NCI-H2107 treated with DMSO at 0.1 percent for 48 hours (cell line): ENCODE measurements around the gene CDH22.

Source experiments
- DNase-seq: peaks from one replicate; lab custom pipeline; 2025; ENCODE audit not compliant: unreplicated experiment; lab: John Stamatoyannopoulos, UW

CDH22 gene

DNA sequence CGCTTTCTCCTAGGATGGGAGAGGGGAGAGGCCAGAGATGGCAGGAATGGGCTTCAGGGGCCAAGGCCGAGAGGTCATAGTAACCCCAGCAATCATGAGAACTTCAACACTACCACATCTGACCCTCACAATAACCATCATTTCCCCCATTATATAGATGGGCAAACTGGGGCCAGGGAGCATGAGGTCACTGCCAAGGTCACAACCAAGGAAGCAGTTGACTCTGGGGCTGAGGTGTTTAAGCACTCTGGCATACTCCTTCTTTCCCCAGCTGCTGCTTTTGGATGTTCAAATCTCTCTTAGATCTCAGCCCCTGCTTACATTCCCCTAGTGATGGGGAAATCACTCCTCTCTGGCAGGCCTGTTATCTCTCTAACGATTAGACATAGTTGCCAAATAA is 39.6 kb downstream of the CDH22 start:
- DNase-seq: no peak

DNA sequence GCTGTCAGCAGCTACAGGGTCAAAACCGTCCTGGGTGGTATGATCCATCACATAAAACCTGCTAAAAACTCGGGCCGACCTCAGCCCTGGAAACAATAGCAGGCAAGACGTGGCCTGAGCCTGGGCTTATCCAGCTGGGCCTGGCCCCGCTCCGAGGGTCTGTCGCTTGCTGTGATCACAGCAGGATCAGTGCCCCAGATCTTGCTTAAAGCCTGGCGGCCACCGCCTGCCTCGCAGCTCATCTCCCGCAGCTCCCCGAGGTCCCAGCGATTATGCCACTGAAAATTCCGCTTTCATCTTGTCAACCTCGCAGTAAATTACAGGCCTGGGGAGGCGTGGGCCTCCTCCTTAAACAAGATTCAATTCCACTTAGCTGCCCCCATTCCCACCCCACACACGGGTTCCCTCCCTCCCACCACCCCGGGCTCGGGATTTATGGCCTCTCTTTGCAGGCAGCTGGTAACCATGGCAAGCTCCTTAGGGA is 40.1 kb downstream of the CDH22 start:
- no peak for DNase-seq

DNA sequence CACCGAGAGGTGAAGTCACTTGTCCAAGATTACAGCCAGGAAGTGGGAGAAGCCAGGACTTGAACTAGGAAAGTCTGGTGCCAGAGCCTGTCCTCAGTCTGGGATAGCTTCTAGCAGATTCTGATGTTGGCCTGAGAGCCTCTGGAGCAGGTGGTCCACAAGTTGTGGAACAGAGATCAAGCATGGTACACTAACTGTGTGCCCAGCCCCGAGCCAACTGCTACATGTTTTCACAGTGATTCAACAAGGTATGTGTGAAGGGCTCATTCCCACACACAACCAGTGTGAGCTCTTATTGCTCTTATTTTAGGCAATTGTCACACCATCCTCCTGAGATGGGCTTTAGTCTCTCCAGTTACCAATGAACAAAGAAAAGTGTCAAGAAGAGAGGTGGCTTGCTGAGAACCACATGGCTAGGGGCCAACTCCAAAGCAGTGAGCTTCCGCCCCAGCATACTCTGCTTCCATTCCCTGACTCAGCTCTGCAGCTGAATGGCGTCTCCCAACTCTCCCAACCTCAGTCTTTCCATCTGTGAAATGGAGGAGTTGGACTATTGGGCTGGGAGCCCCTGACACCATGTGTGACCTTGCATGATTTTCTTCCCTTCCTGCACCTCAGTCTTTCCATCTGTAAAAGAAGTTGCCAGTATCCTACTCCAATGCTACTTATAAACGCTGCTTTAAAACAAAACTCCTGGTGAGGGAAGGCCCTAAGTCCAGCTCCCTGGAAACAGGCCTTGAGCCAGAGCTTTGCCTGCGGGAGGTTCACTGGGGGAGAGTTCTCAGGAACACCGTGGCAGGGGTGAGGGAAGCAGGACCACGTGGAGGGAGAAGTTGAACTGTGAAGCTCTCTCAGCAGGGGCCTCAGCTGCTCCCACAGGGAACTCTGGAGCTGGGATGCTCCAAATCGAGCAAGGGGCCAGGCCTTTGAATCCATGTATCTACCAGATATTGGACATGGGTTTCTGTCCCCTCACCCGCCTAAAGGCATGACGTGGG is 40.9 kb downstream of the CDH22 start:
- DNase-seq: peak; percentile 43

DNA sequence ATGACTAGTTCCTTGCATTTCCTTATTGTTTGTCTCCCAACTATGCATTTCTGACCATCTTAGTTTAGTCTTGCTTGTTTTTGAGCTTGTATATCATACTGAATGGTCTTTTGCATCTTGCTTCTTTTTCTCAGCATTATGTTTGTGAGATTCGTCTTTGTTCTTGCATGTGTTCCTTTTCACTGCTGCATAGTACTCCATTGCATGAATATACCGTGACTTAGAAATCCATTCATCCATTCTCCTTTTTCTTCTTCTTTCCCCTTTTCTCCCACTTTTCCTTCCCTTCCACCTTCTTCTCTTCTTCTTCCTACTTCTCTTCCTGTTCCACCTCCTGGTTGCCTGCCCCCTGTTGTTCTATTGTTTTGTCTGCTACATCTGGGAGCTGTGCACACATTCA is 42.8 kb downstream of the CDH22 start:
- DNase-seq: no peak

DNA sequence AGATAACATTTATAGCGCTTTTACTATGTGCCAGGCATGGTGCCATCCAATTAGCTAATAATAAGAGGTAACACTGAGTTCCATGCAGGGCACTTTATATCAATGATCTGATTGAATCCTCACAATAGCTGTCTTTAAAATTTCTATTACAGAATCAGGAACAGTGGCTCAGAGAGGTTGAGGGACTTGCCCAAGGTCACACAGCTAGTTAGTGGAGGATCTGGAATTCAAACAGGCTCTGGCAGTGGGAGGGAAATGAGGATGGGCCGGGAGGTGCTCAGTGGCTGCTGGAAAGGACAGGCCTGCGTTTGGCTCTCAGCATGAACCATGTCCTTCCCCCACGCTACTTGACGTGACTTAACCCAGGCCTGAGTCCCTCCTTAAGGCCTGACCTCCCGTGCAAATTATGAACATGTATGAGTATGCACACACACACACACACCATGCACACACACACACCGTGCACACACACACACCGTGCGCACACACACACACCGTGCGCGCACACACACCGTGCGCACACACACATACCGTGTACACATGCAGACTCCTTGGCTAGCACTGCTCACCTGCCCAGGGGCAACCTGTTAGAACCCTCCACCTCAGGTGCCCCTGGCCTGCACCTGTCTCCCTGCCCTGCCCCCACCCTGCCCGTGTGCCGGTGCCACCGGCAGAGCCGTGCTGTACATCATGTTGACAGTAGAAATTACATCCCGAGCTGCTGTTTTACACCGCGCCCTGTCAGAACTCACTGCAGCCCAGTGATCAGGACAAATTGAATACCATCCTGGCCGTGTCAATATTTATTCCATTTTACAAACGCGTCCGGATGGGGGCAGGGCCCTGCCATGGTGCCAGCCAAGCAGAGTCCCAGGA is 43.7 kb downstream of the CDH22 start:
- no peak for DNase-seq

DNA sequence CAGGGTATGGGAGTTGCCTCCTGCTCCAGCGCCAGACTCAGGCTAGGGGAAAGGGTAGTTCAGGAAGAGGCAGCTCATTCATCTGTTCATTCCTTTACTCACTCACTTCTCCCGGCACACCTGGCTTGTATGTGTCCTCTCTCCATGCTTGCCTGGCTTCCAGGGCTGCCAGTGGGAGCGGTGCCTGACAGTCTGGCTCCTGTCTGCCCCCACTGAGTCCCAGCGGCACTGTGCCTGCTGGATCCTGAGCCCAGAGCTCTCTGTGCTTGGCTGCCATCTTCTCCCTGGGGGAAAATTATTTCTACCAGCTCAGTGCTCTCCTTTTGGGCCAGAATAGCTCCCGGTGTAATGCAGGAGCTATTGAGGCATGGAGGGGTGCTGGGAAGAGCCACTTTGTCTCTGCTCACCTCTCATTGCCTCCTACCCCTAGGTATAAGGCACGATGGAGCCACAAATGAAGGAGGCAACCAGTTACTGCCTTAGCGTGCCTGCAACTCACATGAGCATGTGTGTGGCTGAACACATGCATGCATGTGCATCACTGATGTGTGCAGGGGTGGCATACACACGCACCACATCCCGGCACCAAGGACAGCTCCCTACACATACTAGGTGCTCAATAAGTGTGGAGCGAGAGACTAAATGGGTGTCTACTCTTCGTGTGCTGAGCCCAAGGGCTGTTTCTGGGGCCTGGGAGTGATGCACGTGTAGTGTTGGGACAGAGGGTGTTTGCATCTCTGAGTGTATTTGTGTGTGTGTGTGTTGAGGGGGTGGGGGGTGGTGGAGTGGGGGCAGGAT is 46.6 kb downstream of the CDH22 start:
- DNase-seq: no peak

DNA sequence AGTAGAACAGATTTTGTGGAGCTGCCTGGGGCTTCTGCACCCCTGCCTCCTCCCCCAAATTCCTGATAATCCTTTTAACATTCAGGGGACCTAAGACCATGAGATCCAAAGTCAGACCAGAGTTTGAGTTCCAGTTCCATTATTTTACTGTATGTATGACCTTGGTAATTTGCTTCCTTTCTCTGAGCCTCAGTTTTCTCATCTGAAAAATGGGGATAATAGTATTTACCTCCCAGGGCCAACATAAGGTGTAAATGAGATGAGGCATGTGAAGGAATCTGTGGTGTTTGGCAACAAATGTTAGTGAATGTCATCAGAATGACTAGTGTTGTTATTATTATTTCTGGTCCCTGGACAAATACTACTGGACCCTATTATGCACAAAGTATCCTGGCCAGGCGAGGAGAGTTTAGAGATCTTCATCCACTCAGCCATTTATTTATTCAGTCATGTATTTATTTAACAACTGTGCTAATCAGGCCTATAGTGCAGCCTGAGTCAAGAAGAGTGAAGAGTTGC is 47.3 kb downstream of the CDH22 start:
- no peak for DNase-seq

DNA sequence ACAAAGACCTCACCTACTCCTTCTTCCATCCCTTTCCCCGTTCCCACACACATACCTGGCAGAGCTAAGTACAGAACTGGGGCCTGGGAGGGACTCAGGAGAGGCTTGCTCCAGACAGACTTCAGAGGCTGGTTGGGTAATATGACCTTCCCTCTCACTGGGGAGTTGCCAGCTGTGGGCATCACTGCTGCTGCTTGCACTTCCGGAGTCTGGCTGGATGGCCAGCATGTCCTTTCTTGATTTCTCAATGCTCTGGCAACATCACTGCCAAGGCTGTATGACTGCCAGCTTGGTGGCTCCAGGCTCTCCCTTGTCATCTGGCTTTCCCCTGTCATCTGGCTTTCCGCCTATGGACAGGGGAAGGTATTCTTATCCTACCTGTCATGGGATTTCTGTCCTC is 47.8 kb downstream of the CDH22 start:
- no peak for DNase-seq

DNA sequence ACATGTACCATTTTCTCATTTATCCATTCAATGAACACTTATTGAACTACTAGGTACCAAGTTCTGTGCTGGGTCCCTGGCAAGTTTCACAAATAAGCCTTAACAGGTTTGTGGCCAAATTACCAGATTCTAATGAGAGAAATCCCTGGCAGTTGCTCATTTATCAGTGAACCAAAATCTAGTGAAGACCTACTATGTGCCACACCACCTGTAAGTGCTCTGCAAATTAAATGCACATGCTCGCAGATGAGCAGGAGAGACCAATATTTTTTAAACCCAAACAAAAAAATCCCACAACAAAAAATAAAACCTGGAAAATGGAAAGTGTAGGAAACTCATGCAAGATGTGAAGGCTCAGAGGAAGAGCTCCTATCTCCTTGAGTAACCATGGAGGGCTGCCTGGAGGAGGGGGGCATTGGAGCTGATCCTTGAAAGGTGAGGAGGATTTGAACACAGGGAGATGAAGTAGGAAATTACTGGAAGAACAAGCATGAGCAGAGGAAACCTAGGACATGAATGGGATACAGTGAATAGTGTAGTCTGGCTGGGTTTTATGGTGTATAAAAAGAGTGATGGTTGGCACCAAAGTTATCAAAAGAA is 48.9 kb downstream of the CDH22 start:
- DNase-seq: no peak

DNA sequence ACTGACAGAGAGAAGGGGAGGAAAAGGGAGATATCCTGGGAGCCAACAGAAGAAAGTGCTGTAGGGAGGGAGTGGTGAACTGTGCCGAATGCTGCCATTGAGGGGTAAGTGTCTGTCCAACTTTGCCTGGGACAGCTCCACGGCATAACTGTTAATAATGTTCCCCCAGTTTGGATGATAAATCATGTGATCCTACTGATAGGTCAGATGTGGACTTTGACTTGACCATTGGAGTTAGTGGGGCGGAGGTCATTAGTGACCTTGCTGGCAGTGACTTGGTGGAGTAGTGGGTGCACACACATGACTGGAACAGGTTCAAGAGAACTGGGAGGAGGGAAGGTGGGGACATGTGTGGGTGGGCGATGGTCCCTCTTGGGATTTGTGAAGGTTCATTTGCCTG is 50.4 kb downstream of the CDH22 start:
- DNase-seq: no peak

DNA sequence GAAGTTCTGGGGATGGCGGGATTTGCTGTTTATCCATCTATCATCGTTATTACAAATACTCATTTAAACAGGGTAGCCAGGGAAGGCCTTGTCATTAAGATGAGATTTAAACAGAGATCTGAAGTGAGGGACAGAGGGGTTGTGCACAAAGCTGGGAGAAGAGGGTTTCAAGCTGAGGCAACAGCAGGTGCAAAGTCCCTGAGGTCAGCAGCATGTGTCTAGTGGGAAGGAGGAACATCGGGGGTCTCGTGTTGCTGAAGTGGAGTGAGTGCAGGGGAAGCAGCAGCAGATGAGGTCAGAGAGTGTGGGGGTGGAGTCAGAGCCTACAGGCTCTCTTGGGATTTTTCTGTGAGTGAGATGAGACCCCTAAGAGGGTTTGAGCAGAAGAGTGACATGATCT is 52.0 kb downstream of the CDH22 start:
- DNase-seq: no peak

DNA sequence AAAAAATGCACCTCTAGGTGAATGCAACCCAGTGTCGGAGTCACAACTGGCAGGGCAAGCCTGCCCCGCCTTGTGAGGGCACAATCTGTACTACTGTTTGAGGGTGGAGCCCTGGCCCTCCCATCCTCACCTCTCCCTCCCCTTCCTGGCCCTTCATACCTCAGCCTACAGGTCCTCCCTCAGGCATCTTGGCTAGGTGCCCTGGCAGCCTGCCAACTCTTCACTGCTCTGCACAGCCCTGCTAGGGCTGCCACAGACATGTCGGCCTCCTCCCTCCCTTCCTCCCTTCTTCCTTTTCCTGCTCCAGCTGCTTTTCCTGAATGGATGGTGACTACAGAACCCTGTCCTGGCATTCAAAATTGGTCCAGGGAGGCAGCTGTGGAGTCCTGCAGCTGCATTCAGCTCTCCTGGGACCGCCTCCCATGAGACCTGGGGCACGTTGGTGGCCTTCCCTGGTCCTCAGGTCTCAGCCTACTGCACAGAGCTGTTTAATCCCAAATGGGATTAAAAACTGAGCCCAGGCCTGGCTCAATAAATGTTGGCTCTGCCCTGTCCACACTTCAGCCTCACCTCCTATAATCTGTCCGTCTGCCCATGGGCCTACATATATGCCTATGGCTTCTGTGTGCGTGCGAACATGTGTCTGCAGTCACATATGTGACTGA is 52.7 kb downstream of the CDH22 start:
- peak; percentile 85 for DNase-seq

DNA sequence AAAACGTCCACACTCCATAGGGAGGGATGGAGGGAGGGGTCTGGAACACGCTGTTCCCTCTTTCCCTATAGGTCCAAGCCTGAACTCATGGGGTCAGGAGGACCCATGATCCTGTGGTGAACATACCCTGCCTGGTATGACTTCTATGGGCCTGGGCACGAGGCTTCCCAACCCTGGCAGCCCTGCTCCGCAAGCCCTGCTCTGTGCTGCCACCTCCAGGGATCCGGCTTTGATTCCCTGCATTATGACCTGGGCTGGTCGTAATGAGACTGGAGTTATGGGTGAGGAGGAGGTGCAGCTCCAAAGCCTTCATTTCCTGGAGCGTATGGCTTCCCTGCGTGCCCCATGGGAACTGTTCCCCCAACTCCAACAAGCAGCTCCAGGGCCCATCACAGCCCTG is 54.9 kb downstream of the CDH22 start:
- DNase-seq: peak; percentile 48

DNA sequence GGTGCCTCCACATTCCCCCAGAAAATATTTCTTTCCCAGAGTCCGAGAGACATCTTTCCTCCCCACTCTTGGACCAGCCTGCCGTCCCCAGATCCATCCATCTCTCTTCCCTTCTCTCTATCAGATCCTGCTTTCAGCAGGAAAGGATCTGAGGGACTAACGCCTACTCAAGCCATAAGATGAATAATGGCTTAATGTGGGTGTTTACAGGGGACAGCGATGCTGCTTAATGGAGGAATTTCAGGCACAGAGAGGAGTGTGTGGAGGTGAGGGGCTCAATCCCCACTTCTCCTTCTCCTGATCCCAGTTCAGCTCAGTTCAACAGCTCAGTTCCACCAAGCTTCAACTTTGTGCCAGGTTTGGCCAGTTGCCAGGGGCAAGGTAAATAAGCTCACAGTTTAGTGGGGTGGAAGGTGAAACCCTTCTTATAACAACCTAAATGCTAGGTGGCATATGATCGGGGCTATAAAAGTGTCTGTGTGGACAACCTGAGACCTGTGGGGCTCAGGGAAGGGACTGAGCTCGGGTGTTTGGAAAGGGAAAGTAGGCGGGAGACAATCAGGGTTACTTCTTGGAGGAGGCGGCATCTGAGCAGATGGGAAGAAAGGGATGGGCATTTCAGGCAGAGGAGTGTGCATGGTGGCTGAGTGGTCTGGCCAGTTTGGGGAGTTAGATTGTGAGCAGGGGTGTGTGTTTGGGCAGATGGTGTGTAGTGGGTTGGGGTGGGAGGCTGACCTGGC is 55.8 kb downstream of the CDH22 start:
- no peak for DNase-seq

DNA sequence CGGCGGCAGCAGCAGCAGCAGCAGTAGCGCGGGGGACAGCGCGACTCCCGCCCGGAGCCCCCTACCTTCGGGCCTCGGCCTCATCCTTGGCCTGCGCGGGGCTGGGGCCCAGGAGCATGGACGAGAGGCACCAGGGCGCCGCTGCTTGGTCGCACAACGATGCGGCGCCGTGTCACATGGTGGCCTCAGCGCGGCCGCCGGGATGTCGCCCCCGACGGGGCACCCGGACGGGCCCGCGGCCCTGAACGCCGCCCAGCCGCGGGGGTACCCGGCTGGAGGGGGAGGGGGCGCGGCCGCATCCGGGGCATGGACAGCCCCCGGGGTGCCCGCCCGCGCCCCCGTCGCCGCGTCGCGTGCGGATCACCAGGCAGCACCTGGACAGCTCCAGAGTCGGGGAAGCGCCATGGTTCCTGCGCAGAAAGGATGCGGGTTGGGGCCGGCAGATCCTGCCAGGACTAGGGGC is 57.1 kb downstream of the CDH22 start:
- no peak for DNase-seq

DNA sequence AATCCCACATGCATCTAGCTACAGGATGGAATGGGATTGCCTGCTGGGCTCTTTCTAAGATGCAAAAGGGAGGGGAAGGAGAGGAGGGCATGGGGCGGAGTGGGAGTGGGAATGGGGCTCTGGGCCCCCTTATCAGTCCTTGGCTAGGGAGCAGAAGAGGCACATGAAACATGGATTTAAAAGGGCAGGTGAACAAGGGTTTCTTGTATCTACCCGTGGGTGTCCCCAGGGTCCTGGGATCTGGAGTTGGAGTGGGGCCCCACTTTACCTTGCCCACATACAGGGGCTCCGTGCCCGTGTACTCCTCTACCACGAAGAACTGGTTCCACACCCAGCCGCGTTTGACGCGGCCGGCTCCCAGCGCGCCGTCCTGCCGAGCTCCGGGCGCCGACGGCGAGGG is 57.5 kb downstream of the CDH22 start:
- DNase-seq: no peak

DNA sequence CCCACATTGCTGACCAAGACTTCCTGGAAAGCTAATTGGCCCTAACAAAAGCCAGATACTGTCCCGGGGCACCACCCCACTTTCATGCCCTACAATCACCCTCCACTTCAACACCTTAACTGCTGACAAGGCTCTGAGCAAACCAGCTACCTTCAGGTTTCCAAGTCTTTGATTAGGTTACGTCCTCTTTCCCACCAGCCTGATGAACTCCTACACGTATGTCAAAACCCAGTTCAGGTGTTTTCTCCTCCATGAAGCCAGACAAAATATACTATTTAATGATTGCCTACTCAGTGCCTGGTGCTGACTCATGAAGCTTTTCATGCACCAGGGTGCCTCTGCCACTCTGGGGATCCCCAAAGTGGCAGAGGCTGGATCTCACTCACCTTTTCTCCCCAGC is 58.6 kb downstream of the CDH22 start:
- DNase-seq: no peak

DNA sequence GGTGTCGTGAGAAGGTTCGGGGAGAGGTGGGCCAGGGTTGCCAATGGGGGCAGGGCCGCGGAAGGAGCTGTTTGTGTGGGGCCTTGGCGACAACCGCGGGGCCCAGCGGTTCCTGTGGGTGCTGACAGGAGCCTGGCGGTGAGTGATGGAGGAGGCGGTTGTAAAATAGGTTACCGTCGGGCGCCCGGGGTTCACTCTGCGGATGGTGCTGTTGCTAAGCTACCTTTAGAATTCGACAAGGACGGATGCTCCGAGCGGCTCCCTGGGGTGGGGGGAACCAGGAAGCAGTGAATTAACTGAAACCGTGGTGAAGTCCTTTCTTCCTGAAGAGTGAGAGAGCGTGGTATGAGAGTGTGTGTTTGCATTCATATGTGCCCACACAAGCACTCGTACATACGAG is 61.7 kb downstream of the CDH22 start:
- peak; percentile 87 for DNase-seq
